Measurements from ENCODE around the gene TYMS.
A peak's percentile ranks its signal among the peaks of the same experiment; 100 is the strongest.
"Not testable (repeated sequence)": the region's sequence is repeated elsewhere in the genome, so short reads cannot be mapped to it uniquely, and the experiment has no call there.

Gene TYMS

GRCh38 chr18:678482-679182, 21.2 kb downstream of the TYMS start:
- no peak for DNase-seq

GRCh38 chr18:679516-679915, 22.1 kb downstream of the TYMS start:
- no peak for DNase-seq

- no peak for DNase-seq
These were observed 22.9 kb downstream of the TYMS start for GRCh38 chr18:680392-680791.

GRCh38 chr18:681985-682384, 24.5 kb downstream of the TYMS start:
- no peak for DNase-seq

- DNase-seq, result not testable (repeated sequence)
These were observed 25.0 kb downstream of the TYMS start for GRCh38 chr18:682416-682815.

DNA sequence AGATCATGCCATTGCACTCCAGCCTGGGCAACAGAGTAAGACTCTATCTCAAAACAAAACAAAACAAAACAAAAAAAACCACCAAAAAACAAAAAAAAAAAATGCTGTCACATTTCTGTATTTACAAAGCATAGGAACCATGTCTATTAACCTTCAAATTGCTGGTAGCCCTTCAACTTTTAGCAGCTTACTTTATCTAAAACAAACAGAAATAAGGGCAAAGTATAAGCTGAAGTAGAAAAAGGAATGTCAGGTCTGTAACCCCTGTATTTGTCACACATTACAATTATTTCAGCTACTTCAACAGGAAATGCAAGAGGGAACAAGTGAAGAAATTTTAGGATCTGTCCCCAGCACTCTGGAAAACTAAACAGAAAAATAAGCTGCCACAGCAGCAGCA, 25.4 kb downstream of the TYMS start:
- no peak for DNase-seq

- no peak for DNase-seq
These were observed 26.1 kb downstream of the TYMS start for GRCh38 chr18:683531-683930.

GRCh38 chr18:685438-685837, 28.0 kb downstream of the TYMS start:
- no peak for DNase-seq

GRCh38 chr18:686339-687111, 29.1 kb downstream of the TYMS start:
- no peak for DNase-seq

- peak; percentile 27 for DNase-seq
These were observed 30.9 kb downstream of the TYMS start for GRCh38 chr18:688323-688722.

DNA sequence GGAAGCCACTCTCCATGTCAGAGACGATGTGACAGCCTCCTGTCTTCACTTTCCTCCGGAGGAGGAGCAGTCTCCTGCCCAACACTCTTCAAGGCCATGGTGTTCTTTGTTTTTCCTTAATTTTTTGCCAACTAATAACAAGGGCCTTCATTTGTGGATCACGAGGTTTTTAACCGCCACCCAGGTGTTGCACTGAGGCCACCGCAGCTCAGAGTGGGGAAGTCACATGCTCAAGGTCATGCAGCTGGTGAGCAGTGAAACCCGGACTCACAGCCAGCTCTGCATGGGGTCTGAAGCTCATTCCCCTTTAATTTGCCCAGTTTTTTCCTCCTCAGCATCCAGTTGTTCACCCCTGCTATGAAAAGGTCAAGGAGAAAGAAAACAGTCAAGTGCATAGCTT, 35.4 kb downstream of the TYMS start:
- DNase-seq, result no peak

DNA sequence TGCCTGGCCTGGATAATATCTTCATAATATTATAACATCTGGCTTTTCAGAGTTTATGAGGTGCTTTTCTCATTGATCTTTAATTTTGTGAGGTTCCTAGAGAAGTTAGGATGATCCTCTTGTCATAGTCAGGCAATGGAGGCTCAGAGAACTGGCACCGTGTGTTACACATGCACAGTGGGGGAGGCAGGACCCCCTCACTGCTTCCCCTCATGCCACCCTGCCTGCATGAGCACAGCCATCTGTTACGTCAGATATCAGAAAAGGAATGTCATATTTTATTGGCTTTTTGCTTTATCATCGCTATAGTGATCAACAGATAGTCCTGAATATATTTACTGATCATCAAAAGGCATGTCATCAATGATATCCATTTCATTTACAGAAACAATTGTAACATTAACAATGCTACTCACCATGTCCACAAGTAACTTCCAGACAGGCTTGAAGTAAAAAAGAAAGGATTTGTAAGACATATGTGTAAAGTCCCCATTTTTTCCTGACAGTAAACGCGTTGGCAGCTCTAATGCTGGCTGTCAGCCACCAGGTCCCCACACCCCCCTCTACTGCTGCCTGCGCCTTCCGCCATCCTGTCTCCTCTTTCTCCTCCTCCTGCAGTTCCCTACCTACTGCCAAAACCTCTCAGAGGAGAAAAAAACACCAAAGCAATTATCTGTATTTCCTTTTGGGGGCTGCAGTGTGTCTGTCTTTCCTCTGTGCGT, 36.2 kb downstream of the TYMS start:
- DNase-seq, result no peak

DNA sequence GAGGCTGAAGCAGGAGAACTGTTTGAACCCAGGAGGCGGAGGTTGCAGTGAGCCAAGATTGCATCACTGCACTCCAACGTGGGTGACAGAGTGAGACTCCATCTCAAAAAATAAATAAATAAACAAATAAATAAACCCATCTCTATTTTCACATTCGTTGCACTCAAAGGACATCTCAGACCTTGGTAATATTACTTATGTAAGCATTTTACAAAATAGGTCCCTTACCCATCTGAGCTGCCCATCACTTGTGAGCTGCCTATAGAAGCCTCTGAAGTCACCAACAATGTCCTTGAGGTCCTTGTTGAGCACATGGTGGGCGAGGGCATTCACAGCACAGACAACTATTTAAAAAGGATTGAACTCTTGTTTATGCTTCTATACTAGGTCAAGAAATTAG, 39.6 kb downstream of the TYMS start:
- no peak for DNase-seq

GRCh38 chr18:697800-698199, 40.3 kb downstream of the TYMS start:
- peak; percentile 70 for DNase-seq

DNA sequence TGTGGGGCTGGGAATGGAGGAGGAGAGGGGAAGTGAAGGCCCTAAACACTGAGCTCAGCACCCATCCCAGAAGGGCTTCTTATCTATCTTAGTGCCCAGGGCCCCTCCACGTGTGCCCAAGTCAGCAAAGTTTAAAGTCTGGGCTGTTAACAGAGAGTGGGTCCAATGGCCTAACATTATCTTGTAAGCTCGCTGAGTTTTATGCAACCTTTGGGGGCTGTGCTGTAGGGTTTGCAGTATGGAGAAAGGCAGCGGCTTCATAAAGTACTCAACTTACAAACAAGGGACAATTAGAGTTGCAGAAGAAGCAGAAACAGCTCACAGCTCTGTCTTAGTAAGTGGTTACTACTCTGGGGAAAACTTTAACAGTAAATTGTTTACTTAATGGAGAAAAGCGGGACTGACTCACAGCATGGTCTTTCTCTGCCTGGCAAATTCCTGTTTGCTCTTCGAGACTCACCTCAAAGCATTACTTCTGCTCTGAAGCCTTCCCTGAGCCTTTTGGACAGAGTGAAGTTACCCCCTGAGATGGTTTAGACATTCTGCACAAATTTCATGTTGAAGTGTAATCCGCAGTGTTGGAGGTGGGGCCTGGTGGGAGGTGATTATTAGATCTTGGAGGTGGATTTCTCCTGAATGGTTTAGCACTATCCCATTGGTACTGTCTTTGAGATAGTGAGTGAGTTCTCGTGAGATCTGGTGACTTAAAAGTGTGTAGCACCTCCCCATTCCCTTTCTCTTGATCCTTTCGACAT, 45.9 kb downstream of the TYMS start:
- DNase-seq, result no peak

- no peak for DNase-seq
These were observed 49.0 kb downstream of the TYMS start for GRCh38 chr18:706405-706804.

DNA sequence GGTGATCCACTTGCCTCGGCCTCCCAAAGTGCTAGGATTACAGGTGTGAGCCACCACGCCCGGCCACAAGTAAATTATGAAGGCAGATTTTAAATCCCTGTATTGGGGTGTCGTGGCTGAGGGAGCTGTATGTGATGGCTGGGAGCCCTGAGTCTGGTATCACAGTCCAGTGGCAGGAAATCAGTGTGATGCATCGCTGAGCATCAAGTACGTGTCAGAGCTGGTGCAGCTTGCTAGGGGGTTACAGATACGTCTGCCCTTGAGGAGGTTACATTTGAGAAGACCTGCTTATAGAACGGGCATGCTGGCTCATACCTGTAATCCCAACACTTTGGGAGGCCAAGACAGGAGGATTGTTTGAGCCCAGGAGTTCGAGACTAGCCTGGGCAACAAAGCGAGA, 50.6 kb downstream of the TYMS start:
- DNase-seq, result no peak

- DNase-seq, result peak; percentile 74
These were observed 52.3 kb downstream of the TYMS start for GRCh38 chr18:709771-710170.

DNA sequence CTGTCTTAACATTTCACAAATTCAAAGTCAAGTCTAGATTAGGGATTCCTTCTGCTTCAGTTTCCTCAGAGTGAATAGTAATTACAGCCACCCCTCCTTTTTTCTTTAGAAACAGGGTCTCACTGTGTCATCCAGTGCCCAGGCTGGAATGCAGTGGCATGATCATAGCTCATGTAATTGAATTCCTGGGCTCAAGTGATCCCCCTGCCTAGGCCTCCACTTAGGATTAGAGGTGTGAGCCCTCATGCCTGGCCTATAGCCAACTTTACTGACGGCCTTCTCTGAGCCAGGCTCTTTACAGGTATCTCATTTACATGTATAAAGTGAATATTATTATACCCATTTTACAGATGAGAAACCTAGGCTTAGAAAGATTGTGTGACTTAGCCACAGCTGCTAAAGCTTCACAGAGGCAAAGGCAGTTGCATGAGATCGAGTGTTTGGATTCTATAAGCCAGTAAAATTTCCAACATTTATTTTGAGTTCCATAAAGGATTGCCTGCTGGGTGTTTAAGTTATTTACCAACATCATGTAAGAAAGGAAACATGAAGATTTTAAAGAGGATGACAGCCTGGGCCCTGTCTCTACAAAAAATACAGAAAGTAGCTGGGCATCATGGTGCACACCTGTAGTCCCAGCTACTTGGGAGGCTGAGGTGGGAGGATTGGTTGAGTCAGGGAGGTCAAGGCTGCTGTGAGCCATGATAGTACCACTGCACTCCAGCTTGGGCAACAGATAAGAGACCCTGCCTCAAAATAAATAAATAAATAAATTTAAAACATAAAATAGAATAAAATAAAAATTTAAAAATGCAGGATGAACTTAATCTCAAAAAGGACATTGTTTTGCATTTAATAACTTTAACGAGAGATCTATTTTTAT, 53.2 kb downstream of the TYMS start:
- DNase-seq, result no peak

GRCh38 chr18:711310-711656, 53.8 kb downstream of the TYMS start:
- DNase-seq, result no peak

DNA sequence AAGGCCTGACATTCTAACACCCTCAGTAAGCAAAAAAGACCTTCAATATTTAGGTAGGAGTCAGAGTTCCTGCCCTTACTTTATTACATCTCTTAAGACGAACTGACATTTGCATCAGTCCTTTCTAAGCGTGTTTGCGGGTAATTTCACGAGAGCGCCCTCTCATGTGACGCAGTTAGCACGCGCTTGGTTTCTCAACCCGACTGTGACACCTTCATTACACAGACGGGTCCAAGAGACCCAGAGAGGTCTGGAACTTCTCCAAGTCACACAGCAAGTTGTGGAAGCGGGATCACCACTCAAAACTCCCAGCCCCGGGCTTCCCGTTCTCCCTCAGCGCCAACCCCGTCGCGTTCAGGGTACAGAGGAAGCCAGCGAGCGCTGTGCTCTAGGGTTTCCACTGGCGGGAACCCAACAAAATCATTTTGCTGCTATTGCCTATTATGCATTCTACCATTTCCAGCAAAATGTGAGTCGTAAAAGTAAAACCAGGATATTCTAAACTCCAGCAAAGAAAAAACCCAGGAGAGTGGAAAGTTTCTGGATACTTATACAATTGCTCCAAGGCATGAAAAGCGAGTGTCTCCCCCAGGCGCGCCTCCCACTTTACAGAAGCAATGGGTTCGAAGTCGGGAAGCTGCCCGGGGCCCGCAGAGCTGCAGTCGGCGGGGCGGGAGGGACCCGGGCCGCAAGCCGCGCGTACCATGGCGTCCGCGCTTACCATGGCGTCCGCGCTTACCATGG, 54.4 kb downstream of the TYMS start:
- DNase-seq, result peak; percentile 13
